Adrenal gland (tissue), 5 donors: ENCODE data around the gene DST.

Experiments used
- CTCF ChIP-seq, 6 experiments: fragments of 450-650 bp in 4 of 6; fragments of 200-600 bp in 2 of 6; sonication (generic) in 1 of 6; IDR thresholded peaks; 1 replicate in 5 of 6; 2 replicates in 1 of 6; pipeline versions ENCODE4 v1.5.1 to v1.8.0; 2016 to 2021; ENCODE audit warnings: antibody characterized with exemption in 6 of 6, mild to moderate bottlenecking in 2 of 6, moderate library complexity in 1 of 6
- POLR2A ChIP-seq, 2 donors: fragments of 450-650 bp; IDR thresholded peaks; one replicate each; pipeline ENCODE4 v1.6.1; 2017; ENCODE audit warnings: antibody characterized with exemption in 2 of 2, mild to moderate bottlenecking in 2 of 2, moderate library complexity in 1 of 2
- donor health status: DM: no; HTN: no; CAD: no.

- no peak for TF ChIP-seq CTCF (IDR thresholded peaks at IDR 0.05)
- TF ChIP-seq POLR2A (IDR thresholded peaks at IDR 0.05), result no peak
Observed at GRCh38 chr6:56643379-56644089, 845 bp upstream of the DST start.
